SW 1271 (cell line): ENCODE data around the gene SIK3.

Source experiments
- DNase-seq, 2 experiments: peaks; one replicate each; lab custom pipeline; 2025; lab: John Stamatoyannopoulos, UW

Gene SIK3

DNA sequence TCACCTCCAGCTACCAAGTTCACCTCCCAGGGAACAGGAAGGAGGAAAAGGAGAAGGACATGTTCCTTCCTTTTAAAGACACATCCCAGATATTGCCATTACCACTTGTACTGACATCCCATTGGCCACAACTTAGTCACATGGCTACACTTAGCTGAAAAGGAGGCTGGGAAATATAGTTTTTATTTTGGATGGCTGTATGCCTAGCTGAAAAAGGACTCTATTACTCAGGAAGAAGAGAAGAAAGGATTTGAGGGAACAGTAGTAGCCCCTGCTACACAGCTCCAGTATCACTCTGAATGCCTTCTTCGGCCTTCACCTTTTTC lies 304.5 kb downstream of the SIK3 start:
- DNase-seq = peak in 1 of 2 experiments; percentile 25
